Suprapubic skin (tissue), 4 donors: ENCODE measurements around the gene CACNA1E.

Experiments
- POLR2A ChIP-seq, 2 donors: fragments of 450-650 bp; IDR thresholded peaks; one replicate each; pipeline ENCODE4 v1.6.1; 2017; ENCODE audit warnings: antibody characterized with exemption in 2 of 2, mild to moderate bottlenecking in 2 of 2, moderate library complexity in 2 of 2
- POLR2AphosphoS5 ChIP-seq, 3 donors: sonication (generic); formaldehyde crosslinking; IDR thresholded peaks; one replicate each; pipeline ENCODE4 v1.6.1; 2017; ENCODE audit warnings: antibody characterized with exemption in 3 of 3
- TF ChIP-seq, protein P1 (sequence below), 2 donors: fragments of 200-600 bp in 1 of 2; fragments of 450-650 bp in 1 of 2; sonication (generic) in 1 of 2; IDR thresholded peaks; one replicate each; pipeline ENCODE4 v1.5.1; 2016 to 2019; ENCODE audit warnings: antibody characterized with exemption in 2 of 2, mild to moderate bottlenecking in 1 of 2, moderate library complexity in 1 of 2

- no peak for TF ChIP-seq POLR2AphosphoS5 (IDR thresholded peaks at IDR 0.05)
- TF ChIP-seq, protein P1, sequence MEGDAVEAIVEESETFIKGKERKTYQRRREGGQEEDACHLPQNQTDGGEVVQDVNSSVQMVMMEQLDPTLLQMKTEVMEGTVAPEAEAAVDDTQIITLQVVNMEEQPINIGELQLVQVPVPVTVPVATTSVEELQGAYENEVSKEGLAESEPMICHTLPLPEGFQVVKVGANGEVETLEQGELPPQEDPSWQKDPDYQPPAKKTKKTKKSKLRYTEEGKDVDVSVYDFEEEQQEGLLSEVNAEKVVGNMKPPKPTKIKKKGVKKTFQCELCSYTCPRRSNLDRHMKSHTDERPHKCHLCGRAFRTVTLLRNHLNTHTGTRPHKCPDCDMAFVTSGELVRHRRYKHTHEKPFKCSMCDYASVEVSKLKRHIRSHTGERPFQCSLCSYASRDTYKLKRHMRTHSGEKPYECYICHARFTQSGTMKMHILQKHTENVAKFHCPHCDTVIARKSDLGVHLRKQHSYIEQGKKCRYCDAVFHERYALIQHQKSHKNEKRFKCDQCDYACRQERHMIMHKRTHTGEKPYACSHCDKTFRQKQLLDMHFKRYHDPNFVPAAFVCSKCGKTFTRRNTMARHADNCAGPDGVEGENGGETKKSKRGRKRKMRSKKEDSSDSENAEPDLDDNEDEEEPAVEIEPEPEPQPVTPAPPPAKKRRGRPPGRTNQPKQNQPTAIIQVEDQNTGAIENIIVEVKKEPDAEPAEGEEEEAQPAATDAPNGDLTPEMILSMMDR (IDR thresholded peaks at IDR 0.05) = no peak
- no peak for TF ChIP-seq POLR2A (IDR thresholded peaks at IDR 0.05)
These were observed 294.0 kb downstream of the CACNA1E start for GRCh38 chr1:181777286-181777685.
